OCI-LY3 (cell line): ENCODE results near the gene ZNF148.

Source experiments
- EZH2phosphoT487 ChIP-seq: fragments of 200-600 bp; shearing (Covaris generic); IDR thresholded peaks from 2 replicates; pipeline ENCODE4 v1.6.1; 2018; ENCODE audit warnings: antibody characterized with exemption, mixed run types, low read depth
- TF ChIP-seq, protein P1 (sequence below): fragments of 200-600, 300-600 bp; sonication (generic); IDR thresholded peaks from 2 replicates; pipeline ENCODE4 v1.5.1; 2014; ENCODE audit warnings: antibody characterized with exemption, low read length, low read depth

GRCh38 chr3:125302932-125303331 lies 72.2 kb downstream of the ZNF148 start:
- TF ChIP-seq, protein P1, sequence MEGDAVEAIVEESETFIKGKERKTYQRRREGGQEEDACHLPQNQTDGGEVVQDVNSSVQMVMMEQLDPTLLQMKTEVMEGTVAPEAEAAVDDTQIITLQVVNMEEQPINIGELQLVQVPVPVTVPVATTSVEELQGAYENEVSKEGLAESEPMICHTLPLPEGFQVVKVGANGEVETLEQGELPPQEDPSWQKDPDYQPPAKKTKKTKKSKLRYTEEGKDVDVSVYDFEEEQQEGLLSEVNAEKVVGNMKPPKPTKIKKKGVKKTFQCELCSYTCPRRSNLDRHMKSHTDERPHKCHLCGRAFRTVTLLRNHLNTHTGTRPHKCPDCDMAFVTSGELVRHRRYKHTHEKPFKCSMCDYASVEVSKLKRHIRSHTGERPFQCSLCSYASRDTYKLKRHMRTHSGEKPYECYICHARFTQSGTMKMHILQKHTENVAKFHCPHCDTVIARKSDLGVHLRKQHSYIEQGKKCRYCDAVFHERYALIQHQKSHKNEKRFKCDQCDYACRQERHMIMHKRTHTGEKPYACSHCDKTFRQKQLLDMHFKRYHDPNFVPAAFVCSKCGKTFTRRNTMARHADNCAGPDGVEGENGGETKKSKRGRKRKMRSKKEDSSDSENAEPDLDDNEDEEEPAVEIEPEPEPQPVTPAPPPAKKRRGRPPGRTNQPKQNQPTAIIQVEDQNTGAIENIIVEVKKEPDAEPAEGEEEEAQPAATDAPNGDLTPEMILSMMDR = no peak
- TF ChIP-seq EZH2phosphoT487 = no peak
